GM18505 (cell line): ENCODE data around the gene PXK.
"Not testable (repeated sequence)": the region's sequence is repeated elsewhere in the genome, so short reads cannot be mapped to it uniquely, and the experiment has no call there.

Source experiments
- ATAC-seq: cut with Tn5 transposase; IDR thresholded peaks from one replicate; pipeline ENCODE4 v1.9.1; 2021; ENCODE audit not compliant: unreplicated experiment
- POLR2A ChIP-seq: IDR thresholded peaks from 4 replicates; pipeline ENCODE4 v1.6.1; 2011; ENCODE audit warnings: borderline replicate concordance; ENCODE audit not compliant: insufficient read depth, insufficient read length; ENCODE audit errors: extremely low read depth

PXK gene

GRCh38 chr3:58332575-58333188 lies at the start of gene PXK:
Gene PXK, plus strand, starts transcription at chr3:58332892. Its CDS starts 97 bp downstream, at chr3:58332989.
- TF ChIP-seq POLR2A, result peak; percentile 52
- ATAC-seq, result peak; percentile 89

DNA sequence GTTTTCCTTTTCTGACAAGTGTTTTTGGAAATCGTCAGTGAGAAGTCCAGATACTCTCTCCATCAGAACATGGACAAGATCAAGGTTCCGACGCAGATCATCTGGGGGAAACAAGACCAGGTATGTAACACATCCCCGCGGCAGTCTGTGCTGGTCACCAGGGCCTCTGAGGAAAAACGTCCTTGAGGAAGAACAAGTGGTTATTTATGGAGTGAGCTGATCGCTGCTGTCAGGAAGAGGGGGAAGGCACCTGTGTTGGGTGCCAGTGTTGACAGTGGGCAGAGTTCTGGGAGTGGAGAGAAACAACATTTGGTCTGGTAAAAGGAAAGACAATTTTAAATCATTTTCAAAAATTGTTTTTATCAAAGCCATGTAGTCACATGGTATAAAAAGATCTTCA lies 47.4 kb upstream of the PXK start:
- no peak for TF ChIP-seq POLR2A
- ATAC-seq, result no peak

DNA sequence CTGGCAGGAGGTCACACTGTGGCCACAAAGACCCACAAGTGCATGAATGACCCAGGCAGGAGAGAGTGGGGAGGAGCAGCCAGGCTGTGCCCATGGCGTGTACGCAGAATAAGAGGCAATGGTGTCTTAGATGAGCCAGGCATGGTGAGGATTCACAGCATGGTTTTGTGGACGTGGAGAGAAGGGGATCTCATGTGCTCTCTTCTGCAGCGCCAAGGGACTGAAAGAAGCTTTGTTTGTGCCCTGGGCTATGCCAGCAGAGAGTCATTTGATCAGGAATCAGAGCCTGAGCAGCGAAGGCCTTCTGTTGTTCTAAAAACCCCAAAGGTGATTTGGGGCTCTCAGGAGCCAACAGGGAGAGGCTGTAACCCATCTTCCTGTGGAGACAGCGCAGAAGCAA lies 45.3 kb upstream of the PXK start:
- no peak for TF ChIP-seq POLR2A
- no peak for ATAC-seq

- ATAC-seq, result no peak
- no peak for TF ChIP-seq POLR2A
These were observed 44.5 kb upstream of the PXK start for GRCh38 chr3:58288011-58288728.

DNA sequence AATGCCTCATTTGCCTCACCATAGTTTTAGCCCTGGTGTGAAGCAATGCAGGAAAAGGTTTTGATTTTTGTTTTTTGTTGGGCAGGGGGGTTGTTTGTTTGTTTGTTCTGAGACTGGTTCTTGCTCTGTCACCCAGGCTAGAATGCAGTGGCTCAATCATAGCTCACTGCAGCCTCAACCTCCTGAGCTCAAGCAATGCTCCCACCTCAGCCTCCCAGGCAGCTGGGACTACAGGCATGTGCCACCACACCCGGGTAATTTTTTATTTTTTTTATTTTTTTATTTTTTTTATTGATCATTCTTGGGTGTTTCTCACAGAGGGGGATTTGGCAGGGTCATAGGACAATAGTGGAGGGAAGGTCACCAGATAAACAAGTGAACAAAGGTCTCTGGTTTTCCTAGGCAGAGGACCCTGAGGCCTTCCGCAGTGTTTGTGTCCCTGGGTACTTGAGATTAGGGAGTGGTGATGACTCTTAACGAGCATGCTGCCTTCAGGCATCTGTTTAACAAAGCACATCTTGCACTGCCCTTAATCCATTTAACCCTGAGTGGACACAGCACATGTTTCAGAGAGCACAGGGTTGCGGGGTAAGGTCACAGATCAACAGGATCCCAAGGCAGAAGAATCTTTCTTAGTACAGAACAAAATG lies 43.6 kb upstream of the PXK start:
- not testable (repeated sequence) for ATAC-seq

DNA sequence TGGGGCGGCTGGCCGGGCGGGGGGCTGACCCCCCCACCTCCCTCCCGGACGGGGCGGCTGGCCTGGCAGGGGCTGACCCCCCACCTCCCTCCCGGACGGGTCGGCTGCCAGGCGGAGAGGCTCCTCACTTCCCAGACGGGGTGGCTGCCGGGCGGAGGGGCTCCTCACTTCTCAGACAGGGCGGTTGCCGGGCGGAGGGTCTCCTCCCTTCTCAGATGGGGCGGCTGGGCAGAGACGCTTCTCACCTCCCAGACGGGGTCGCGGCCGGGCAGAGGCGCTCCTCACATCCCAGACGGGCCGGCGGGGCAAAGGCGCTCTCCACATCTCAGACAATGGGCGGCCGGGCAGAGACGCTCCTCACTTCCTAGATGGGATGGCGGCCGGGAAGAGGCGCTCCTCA lies 42.2 kb upstream of the PXK start:
- not testable (repeated sequence) for ATAC-seq

DNA sequence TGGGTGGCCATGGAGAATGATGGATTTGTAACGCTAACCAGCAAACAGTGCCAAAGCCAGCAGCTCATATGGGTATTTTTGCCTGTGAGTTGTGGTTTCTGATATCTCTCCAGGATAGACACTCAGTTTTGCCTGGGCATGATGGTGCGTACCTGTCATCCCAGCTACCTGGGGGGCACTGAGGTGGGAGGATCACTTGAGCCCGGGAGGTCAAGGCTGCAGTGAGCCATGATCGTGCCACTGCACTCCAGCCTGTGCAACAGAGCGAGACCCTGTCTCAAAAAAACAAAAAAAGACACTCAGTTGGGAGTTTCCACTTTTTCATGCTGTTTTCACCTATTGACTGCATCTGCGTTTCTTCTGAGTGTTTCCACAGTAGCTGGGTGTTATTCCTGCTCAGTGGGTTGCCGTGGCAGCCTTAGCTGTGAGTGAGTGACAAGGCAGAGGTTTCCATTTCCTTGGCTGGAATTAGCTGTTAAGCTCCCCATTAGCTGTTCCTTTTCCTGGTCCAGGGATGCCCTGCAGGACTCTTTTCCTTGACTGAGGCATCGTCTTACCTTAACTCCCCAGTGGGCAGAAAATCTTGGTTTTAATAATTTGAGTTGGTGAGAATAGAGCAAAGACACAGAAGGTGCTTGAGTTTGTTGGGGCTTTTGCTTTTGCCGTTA lies 40.9 kb upstream of the PXK start:
- no peak for TF ChIP-seq POLR2A

GRCh38 chr3:58292866-58293265 lies 39.8 kb upstream of the PXK start:
- no peak for ATAC-seq
- no peak for TF ChIP-seq POLR2A

More for the DNA sequence above, 40.9 kb upstream of the PXK start:
- no peak for ATAC-seq

- ATAC-seq, result no peak
- TF ChIP-seq POLR2A, result no peak
These were observed 39.2 kb upstream of the PXK start for GRCh38 chr3:58293516-58293915.

DNA sequence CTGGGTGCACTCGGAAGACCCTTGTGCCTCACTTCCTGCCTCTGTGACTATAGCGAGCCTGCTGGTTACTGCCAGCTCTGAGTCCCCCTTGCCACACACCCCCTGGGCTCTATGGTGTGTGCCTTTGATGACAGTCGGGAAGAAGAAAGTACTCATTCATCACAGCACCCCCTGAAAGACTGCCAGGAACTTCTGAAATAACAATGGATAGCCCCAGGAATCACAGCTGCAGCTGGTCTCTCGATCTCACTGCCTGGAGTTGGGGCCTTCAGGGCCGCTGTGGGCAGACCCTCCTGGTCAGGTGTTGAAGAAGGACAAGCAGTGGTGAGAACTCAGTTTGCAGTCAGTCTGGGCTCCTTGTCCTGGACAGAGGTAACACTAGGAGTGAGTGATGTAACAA lies 36.4 kb upstream of the PXK start:
- no peak for ATAC-seq
- no peak for TF ChIP-seq POLR2A

- no peak for TF ChIP-seq POLR2A
- ATAC-seq, result no peak
These were observed 35.8 kb upstream of the PXK start for GRCh38 chr3:58296843-58297242.

- no peak for TF ChIP-seq POLR2A
- ATAC-seq, result no peak
These were observed 34.5 kb upstream of the PXK start for GRCh38 chr3:58298190-58298589.

GRCh38 chr3:58299075-58299474 lies 33.6 kb upstream of the PXK start:
- TF ChIP-seq POLR2A, result no peak

More at GRCh38 chr3:58299075-58299474, 33.6 kb upstream of the PXK start:
- no peak for ATAC-seq
